ENCODE measurements around the gene HYKK.
A peak's percentile ranks its signal among the peaks of the same experiment; 100 is the strongest.
"Not testable (repeated sequence)": the region's sequence is repeated elsewhere in the genome, so short reads cannot be mapped to it uniquely, and the experiment has no call there.

HYKK gene, protein sequence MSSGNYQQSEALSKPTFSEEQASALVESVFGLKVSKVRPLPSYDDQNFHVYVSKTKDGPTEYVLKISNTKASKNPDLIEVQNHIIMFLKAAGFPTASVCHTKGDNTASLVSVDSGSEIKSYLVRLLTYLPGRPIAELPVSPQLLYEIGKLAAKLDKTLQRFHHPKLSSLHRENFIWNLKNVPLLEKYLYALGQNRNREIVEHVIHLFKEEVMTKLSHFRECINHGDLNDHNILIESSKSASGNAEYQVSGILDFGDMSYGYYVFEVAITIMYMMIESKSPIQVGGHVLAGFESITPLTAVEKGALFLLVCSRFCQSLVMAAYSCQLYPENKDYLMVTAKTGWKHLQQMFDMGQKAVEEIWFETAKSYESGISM

DNA sequence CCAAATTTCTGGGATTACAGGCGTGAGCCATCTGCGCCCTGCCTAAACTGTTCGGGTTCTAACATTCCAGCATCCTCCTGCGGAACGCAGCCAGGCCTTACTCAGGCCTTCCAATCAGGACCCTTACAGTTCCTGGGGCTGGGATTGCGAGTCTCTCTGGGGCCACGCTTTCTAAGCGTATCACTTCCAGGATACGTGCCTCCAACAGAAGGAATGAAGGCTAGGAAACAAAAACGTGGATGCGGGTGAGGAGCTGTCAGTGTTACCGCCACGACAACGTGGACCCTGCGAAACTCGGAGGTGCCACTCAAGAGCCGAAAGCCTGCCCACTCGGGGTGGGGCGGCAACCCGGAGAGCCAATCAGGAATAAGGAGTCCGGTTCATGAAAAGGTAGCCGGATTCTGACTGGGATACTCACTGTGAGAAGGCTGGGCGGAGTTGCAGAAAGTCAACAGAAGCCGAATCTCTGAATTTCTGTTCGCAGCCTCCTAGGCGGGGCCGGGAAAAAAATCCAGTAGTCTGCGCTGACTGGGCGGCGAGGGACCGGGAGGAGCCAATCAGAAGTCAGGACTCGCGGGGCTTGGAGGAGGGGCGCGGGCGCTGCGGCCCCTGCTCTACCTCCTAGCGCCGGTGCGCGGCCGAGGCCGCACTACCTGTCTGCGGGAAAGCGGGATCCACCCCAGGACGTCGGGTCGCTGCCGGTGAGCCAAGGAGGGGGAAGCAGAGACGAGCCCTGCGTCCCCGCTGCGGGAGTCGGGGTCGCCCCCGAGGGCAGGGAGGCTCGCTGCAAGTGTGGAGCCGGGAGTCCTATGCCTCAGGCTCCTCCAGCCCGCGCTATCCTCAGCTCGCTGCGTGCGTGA is at the start of gene HYKK:
TSS of gene HYKK (plus strand) at position 607 of the 860 bp plus-strand sequence. CDS start 5,512 bp downstream, outside the sequence.
- DNase-seq (ENCODE audit: low read depth): peak; percentile 39

DNA sequence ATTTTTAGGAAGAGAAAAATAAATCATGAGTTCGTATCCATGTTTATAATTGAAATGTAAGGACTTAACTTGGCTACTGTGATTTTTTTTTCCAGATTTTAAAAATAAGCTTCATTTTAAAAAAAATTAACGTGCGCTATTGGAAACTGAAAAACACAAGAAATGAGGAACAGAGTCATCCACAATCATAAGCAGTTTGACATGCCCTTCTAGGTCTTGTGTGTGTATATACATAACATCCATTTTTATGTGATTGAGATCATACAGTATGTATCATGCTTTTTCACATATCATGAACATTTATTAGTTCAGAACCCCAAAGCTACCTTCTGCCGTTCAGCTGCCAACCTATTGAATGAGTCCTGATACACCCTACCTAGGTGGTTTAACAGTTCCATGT is 46.6 kb upstream of the HYKK start:
- no peak for DNase-seq (ENCODE audit: low read depth)

DNA sequence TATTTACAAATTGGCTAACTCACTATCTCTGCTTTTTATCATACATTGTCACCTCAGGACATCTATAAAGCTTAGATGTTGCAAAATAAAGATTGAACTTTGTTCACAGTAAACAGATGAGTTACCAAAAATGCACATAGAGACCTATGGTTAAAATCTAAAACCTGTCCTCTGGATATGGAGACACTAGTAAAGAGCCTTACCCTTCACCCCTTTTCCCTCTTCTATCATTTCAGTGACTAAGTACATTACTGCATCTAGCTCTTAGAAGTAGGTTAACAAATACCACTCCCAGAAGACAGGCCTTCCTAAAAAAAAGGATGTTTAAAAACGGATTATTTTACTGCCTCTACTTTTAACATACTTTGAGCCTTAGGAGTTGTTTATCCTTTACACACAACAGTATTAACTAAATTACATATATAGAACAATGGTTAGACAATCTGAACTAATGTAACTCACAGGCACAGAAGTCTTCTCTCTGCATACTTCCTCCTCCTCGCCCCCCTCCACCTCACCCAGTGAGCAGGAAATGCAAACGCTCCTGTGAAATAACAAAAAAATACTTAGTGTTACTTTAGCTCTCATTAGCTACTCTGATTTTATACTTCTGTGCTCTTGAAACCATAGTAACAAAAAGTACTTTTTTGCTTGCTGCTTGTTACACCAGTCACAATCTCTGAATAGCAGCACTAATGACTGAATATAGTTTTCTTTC is 46.0 kb upstream of the HYKK start:
- DNase-seq (ENCODE audit: low read depth): peak; percentile 15

DNA sequence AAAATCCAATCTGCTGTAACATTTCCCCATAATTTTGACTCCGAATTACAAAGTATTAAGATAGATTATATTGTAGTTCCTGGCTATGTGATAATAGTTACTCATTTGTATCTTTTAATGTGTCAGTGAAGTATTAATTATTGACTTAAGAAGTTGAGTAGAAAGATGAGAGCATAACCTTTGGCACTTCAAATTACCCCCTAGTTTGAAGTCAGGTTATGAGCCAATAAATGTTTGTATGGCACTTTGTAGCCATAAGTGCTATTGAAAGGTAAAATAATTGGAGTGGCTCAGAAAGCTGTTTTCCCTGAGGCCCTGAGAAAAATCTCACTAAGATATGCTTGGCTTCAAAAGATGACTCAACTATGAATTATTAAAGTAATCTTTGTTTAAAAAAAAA is 38.3 kb upstream of the HYKK start:
- DNase-seq (ENCODE audit: low read depth): no peak

DNA sequence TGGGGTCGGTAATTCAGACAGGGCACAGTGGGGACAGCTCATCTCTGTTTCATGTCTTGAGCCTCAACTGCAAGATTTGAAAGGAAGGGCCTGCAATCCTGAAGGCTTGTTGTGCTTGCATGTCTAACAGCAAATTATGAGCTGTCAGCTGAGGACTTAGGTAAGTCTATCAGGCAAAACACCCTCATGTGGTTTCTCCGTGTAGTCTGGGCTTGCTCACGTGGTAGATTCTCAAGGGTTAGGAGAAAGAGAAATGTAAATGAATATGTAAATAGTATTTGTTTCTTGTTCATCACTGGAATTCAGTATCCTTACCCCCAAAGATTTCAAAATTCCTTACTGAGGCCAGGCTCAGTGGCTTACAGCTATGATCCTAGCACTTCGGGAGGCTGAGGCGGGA is 30.1 kb upstream of the HYKK start:
- no peak for DNase-seq (ENCODE audit: low read depth)

DNA sequence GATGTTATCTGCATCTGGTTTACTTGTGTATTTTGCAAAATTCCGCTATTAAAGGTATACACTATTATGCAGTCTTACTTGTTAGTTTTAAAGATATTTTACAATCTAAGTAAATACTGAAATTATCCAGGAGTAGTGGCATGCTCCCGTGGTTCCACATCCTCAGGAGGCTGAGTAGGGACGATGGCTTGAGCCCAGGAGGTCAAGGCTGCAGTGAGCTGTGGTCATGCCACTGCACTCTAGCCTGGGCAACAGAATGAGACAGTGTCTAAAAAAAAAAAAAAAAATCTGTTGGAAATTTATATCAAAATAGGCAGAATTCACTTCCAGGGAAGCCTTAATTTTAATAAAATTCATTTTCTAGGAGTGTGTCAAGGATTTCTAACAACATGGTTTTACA is 27.7 kb upstream of the HYKK start:
- DNase-seq (ENCODE audit: low read depth): no peak

DNA sequence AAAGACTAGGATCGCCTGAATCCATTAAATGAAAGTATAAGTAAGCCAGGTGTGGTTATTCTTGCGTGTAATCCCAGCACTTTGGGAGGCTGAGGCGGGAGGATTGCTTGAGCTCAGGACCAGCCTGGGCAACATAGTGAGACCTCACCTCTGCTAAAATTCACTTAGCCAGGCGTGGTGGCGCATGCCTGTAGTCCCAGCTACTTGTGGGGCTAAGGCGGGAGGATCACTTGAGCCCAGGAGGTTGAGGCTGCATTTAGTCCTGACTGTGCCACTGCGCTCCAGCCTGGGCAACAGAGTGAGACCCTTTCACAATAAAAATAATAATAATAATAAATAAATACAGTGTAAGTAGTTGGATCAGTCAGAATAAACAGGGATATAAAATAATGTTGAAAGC is 25.5 kb upstream of the HYKK start:
- DNase-seq (ENCODE audit: low read depth): no peak

DNA sequence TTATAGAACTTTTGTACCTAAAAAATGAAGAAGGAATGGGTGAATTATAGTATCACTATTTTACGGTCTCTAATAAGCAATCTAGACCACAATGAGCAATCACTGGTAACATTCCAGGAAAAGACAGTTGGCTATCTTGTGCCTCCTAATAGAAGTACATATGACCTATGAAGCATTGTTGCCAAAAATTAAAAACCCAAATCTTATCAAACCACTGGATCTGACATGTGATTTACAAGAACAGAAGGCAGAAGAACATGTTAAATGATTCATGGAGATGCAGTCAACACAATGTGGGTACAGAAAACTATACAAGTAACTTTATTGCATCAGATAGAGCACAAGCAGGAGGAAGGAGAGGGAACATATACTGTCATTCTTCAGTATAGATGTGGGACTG is 14.5 kb upstream of the HYKK start:
- no peak for DNase-seq (ENCODE audit: low read depth)

DNA sequence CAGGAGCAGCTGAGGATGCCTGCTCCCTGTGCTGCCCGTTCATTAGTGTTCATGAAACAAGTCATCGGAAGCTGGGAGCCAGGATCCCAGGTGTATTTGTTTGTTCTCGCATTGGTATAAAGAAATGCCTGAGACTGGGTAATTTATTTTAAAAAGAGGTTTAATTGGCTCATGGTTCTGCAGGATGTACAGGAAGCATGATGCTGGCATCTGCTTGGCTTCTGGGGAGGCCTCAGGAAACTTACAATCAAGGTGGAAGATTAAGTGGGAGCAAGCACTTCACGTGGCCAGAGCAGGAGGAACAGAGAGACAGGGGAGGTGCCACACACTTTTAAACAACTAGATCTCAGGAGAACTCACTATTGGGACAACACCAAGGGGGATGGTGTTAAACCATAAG is 5.5 kb upstream of the HYKK start:
- DNase-seq (ENCODE audit: low read depth): no peak

DNA sequence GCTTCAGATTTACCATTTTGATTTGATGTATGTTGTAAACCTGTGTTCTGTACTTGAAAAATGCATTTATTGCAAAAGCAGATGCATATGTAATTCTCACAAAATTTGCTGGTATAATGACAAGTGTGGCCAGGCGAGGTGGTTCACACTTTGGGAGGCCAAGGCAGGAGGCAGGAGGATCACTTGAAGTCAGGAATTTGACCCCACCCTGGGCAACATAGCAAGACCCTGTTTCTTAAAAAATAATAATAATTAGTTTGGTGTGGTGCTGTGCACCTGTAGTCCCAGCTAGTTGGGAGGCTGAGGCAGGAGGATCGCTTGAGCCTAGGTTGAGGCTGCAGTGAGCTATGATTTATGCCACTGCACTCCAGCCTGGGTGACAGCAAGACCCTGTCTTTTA is 4.7 kb upstream of the HYKK start:
- no peak for DNase-seq (ENCODE audit: low read depth)

DNA sequence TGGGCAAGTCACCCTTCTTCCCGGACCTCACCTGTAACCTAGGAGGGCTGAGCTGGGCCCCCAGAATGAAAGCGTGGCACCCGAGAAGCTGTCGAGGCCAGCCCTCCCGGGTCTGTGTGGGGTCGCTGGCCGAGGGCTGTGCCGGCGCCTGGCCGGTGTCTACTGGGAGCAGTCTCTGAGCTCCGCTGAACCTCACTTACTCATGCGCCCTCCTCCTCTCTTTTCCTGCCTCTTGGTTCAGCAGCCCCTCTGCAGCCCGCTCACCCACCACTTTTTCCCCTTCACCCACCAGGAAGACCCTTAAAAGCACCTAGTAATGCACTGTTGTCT is 419 bp downstream of the HYKK start:
- DNase-seq (ENCODE audit: low read depth): no peak

DNA sequence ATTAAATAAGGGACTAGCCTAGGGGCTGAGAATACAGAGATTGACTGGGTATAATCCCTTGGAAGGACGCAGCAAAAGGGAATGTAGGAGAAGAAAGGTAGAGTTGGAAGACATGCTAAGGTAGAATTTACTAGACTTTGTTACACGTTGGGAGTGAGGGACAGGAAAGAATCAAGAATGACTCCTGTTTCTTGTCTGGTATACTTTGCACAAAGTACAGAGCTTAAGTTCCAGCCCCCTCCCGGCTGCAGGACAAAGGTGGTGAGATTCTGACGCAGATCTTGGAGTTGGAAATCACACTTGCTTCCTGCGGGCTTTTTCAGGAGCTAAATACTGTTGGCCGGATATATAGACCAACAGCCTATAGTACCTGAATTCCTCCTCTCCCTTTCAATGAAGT is 895 bp downstream of the HYKK start:
- no peak for DNase-seq (ENCODE audit: low read depth)

DNA sequence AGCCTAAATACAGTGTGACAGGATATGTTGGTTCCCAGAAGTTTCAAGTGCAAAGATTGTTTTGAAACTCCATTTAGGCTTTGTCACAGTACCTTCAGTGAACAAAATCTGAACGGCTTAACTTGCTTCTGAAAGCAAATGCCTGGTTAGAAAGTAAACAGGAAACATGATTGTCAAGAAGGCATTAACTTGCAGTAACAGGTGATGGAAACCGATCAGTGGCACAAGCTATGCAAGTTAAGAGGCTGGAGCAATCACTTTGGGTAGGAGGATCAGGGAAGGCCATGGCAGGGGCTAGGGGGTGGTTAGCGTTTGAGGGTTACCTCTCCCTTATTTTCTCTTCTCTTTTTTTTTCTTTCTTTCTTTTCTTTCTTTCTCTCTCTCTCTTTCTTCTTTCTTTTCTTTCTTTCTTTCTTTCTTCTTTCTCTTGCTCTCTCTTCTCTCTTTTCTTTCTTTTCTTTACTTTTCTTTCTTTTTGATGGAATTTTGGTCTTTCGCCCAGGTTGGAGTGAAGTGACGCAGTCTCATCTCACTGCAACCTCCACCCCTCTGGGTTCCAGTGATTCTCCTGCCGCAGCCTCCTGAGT is 2.4 kb downstream of the HYKK start:
- DNase-seq (ENCODE audit: low read depth): no peak

DNA sequence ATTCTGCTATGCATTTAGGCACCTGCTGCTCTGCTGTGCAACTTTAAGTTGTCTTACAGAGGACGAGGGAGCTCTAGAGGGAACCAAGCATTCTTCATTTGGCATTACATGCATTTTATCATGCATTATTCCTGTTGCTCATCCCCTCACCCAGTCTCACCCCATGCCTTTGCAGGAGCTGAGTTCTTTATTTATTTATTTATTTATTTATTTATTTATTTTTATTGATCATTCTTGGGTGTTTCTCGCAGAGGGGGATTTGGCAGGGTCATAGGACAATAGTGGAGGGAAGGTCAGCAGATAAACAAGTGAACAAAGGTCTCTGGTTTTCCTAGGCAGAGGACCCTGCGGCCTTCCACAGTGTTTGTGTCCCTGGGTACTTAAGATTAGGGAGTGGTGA is 12.7 kb downstream of the HYKK start:
- not testable (repeated sequence) for DNase-seq (ENCODE audit: low read depth)

DNA sequence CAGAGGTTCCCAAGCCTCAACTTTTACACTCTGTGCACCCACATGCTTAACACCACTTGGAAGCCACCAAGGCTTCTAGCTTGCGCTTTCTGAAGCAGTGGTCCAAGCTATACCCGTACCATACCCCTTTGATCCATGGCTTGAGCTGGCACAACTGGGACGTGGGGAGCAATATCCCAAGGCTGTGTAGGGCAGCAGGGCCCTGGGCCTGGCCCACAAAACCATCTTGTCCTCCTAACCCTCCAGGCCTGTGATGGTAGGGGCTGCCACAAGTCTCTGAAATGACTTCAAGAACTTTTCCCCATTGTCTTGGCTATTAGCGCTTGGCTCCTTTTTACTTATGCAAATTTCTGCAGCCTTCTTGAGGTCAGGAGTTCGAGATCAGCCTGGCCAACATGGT is 16.9 kb downstream of the HYKK start:
- DNase-seq (ENCODE audit: low read depth): no peak

DNA sequence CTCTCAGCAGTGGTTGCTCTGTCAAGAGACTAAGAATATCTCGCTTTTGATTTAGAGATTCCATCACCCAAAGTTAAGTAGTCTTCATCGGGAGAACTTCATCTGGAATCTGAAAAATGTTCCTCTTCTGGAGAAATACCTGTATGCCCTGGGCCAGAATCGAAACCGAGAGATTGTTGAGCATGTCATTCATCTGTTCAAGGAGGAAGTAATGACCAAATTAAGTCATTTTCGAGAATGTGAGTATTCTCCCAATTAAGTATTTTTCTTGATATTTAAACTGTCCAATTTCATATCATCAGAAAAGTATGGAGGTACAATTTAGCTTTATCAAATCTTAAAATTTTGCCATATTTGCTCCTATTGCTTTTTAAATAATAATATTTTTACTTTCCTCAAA is 19.9 kb downstream of the HYKK start:
- no peak for DNase-seq (ENCODE audit: low read depth)

DNA sequence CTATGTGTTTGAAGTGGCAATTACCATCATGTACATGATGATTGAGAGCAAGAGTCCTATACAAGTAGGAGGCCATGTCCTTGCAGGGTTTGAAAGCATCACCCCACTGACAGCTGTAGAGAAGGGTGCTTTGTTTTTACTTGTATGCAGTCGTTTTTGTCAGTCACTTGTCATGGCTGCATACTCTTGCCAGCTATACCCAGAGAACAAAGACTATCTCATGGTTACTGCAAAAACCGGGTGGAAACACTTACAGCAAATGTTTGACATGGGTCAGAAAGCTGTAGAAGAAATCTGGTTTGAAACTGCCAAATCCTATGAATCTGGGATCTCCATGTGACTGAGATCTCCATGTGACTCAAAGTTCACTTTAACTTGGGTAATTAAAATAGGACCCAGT is 26.0 kb downstream of the HYKK start:
- DNase-seq (ENCODE audit: low read depth): no peak

DNA sequence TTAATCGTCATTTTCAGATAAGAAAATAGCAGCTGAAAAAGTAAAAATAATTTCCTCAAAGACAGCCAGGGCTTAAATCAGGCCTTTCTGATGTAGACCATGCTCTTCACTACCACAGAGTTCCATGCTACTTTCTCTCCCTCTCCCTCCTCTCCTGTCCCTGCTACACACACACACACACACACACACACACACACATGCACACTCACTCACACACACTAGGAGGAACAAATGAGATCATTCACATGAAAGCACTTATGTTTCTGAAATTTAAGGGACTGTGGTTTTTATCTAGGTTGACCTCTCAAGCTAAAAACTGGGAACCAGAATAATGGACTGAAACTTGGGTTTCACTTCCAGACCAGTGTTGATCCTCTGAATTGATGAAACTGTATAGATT is 28.8 kb downstream of the HYKK start:
- DNase-seq (ENCODE audit: low read depth): no peak

DNA sequence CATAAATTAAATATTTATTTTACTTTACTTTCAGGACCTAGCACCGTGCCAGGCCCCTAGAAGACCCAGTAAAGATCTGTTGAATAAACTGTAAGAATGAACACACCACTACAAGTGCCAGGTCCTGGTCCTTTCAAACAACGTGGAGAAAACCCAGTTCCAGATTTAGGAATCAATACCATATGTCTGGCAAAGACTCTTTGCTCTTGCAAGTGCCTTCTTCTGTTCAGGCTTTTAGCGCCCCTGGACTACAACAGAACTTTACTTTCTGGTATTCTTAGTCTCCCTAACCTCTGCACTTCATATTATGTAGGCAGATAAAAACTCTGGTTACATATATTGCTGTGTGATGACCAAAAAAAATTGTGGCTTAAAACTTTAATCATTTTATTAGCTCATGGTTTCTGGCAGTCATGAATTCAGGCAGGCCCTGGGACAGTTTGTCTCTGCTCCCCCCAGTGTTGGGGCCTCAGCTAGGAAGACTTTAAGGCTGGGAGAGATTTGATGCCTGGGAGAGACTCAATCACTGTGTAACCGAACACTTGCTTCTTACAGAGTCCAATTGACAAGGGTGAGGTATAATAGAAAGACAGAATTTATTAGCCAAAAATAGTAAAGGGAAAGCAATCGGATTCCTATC is 30.0 kb downstream of the HYKK start:
- no peak for DNase-seq (ENCODE audit: low read depth)

DNA sequence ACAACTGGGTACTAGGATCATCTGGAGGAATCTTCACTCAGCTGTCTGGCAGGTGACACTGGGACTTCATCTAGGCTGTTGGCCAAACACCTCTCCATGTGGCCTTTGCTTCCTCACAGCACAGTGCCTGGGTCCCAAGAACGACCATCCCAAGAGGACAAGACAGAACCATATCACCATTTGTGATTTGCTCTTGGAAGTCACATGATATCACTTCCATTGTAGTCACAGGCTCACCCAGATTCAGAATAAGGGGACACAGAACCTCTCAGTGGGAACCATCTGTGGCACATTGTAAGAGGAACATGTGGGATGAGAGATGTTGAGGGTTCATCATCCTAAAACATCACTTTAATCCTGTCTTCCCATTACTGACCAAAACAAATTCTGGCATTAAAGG is 31.0 kb downstream of the HYKK start:
- DNase-seq (ENCODE audit: low read depth): no peak

DNA sequence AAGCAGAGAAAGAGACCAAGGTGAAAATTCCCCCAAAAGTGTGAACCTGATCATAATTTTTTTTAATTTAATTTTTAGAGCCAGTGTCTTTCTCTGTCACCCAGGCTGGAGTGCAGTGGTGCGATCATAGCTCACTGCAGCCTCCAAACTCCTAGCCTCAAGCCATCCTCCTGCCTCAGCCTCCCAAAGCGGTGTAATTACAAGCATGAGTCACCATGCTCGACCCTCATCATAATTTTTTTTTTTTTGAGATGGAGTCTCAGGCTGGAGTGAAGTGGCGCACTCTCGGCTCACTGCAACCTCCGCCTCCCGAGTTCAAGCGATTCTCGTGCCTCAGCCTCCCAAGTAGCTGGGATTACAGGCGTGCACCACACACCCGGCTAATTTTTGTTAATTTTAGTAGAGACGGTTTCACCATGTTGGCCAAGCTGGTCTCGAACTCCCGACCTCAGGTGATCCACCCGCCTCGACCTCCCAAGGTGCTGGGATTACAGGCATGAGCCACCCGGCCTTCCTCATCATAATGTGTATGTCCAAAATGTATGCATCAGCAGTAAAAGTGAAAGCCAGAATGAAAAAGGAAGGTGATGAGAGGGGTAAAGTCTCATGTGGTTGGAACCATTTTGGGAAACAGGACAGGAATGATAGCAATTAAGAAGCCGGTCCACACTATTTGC is 32.2 kb downstream of the HYKK start:
- DNase-seq (ENCODE audit: low read depth): not testable (repeated sequence)

Data from stimulated activated CD8-positive, alpha-beta memory T cell treated with anti-CD3 and anti-CD28 coated beads, Interleukin-12 subunit alpha, Interleukin-12 subunit beta, amount 100 ng/mL, for 1 hour (primary cell).